DMS79 treated with DMSO at 0.1 percent for 48 hours (cell line): ENCODE results near the gene CAMK2N1.
"Not testable (repeated sequence)": the region's sequence is repeated elsewhere in the genome, so short reads cannot be mapped to it uniquely, and the experiment has no call there.

ENCODE experiments used
- DNase-seq: peaks from one replicate; lab custom pipeline; 2025; lab: John Stamatoyannopoulos, UW

The CAMK2N1 gene

DNA sequence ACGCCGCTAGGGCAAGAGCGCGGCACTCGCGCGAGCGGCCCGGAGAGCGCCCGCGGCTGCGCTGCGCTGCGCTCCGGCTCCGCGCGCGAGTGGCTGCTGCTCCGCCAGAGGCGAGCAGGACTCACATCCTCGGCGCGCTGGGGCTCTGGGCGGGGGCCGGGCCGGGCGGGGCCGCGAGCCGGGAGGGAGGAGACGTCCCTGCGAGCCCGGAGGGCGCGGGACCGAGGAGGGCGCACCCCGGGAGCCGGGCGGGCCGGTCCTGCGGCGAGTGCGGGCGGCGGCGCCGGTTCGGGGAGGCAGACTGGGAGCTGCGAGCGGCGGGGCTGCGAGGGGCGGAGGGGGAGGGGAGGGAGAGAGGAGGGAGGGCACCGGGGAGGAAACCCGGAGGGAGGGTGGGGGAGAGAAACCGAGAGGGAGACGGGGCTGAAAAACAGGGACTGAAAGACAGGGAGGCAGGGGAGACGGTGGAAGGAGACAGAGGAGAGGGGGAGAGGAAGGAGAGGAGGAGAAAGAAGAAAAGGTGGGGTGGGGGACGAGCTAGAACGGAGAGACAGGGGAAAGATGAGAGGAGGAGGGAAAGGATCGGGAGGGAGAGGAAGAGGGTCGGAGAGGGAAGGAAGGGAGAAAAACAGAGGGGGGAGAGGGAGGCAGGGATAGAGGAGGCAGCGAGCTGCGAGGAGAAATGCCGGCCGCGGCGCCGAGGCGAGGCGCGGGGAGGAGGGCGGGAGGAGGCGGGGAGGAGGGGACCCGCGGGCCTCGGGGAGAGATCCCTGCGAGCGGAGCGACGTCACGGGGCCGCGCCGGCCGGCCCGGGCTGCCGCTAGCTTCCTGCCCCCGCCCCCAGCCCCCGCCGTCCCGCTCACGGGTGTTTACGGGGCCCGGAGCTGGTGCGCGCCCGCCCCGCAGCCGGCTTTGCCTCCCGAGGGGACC, at the start of gene CAMK2N1:
CAMK2N1 (minus strand) TSS at position 684 of the 930 bp plus-strand sequence. CDS start 831 bp downstream, outside the sequence.
- peak; percentile 51 for DNase-seq

DNA sequence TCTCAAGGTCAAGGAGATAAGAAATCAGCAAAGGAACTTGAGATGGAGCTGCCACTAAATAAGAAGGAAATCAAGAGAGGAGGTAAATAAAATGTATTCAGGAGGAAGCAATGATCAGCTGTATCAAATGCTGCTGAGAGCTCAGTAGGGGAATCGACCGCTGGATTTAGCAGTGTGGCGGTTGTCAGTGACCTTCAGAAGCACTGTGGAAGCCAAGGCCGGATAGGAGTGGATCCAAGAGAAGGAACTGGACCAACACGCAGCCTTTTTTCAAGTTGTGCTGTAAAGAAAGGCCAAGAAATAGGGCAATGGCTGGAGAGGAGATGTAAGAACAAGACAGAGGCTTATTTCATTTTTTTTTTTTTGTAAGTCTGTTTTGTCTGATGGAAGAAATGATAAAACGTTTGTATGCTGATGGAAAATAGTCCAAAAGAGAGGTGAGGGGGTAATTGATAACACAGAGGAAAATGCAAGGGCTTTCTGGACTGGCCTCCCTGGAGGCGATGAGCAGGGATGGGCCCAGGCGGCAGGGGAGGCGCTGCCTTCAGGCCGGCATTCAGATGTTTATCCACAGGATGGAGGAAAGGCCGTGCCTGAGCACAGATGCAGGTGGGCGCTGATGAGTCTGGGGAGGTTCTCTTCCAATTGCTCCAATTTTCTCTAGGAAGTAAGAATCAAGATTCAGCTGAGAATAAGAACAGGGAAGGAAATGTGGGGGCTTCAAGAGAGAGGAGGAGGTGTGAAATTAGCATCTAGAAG, 48.8 kb upstream of the CAMK2N1 start:
- no peak for DNase-seq

DNA sequence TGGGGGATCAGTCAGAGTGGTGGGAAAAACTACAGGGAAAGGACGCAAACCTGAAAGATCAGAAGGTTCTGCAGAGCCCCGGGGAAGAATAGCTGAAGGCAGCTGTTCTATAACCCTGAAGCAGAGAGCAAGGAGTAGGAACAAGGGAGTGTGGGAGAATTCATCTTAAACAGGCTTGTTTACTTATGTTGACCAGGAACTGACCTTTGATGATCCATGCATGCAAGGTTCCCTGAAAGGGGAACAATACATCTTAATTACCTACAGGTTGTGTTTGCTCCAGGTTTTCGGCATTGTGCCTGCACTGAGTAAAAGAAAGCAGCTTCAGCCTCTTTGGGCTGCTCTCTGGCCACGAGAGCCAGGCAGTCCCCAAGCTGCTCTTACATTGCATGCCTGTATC, 47.6 kb upstream of the CAMK2N1 start:
- no peak for DNase-seq

DNA sequence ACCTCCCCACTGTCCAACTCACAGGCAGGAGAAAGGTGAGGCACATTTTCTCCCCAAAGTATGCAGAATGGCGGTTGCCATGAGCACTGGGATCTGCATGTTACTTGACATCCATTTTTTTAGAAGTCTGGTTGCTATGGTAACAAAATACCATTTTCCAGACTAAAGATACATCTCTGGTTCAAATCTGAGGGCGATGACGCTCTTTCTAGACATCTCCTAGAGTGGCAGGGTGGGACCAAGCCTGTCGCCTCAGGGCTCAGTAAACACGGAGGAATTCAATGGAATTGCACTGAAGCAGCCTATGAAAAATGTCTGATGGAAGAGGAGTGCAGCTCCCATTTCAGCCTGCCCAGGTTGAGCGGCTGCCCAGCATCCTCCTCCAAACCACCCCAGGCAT, 44.9 kb upstream of the CAMK2N1 start:
- DNase-seq: no peak

DNA sequence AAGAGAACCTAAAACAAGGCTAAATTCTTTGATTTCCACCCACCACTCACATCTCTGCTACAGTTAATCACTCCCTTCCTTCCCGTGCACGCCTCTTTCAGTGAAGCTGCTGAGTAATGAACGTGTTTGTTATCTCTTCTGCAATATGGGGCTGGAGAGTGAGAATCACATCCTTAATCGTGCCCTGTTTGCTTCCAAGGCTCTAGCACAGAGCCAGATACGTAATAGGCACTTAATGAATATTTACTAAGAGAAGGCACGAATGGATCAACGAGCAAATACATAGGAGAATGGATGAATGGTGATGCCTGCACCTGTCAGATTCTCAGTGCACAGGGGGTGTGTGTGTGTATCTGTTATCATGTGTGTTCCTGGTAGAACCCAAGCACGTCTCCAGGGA, 44.3 kb upstream of the CAMK2N1 start:
- no peak for DNase-seq

DNA sequence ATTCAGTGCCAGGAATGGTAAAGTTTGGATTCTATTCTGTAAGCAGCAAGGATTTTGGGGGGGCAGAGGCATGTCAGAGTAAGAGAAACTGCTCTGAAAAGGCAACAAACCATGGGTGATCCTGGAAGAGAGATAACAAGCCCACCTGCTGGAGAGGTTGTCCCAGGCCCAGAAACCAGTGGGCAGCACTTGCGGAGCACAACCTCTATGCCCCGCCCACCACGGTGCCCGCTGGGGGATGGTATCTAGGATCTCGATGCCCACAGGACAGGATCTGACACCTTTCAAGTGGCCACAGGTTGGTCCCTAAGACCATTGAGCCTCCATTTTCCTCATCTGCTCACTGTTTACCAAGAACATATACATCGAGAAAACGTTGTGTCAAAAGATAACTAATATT, 42.2 kb upstream of the CAMK2N1 start:
- DNase-seq: no peak

DNA sequence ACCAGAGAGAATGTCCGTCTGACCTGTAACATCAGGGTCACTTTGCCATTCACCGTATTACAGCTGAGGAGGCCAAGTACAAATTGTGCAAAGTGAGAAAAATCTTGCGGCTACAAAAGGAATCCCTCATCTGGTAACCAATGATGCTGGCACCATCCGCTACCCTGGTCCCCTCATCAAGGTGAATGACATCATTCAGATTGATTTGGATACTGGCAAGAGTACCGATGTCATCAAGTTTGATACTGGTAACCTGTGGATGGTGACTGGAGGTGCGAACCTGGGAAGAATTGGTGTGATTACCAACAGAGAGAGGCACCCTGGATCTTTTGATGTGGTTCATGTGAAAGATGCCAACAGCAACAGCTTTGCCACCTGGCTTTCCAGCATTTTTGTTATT, 40.3 kb upstream of the CAMK2N1 start:
- DNase-seq: no peak

DNA sequence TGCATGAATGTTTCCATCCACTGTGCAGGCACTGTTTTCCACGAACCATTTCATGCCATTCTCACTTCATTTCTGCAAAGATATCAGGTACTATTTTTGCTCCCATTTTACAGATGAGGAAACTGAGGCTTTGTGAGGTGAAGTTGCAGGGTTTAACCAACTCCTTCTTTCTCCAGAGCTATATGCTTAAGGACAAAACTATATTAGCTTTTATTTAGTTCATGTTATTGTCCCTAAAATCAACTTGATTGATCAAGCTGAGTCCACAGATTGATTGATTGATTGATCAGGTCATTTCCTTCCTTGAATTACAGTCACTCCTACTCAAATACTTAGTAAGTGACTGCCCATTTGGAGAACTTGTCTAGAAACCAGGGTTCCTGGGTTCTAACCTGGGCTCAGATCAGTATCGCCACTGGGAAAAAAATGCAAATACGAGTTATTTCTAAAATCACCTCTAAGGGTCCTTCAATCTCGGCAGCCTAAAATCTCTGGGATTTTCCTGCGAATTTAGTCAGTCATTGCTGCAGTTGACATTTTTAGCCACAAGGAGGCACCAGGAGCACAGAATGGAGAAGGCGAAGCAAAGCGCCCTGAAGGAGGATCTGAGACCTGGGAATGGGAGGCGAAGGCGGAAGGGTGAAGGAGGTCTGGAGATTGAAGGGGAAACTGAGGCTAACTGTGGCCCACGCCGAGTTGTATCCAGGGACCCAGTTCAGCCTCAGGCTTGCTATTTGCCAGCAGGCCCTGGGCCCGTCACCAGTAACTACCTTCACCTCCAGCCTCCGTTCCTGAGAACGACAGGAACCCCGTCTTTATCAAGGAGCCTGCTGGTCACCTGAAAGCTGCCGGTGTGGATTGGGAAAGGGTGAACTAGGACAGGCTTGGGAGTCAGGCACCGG, 36.2 kb upstream of the CAMK2N1 start:
- peak; percentile 79 for DNase-seq

DNA sequence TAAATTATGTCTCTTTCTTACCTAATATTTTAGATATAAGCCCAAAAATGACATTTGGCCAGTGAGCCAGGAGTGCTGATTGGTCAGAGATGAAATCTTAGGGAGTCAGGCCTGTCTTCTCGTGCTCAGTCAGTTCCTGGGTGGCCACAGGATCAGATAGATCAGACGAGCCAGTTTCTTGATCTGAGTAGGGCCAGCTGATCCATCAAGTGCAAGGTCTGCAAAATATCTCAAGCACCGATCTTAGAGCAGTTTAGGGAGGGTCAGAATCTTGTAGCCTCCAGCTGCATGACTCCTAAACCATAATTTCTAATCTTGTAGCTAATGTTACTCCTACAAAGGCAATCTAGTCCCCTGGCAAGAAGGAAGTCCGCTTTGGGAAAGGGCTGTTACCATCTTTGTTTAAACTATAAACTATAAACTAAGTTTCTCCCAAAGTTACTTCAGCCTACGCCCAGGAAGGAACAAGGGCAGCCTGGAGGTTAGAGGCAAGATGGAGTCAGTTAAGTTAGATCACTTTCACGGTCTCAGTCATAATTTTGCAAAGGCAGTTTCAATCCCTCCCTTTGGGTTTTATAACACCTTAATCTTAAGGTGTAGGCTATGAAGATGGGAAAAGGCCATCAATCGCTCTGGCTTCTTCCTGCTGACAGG, 33.7 kb upstream of the CAMK2N1 start:
- not testable (repeated sequence) for DNase-seq

DNA sequence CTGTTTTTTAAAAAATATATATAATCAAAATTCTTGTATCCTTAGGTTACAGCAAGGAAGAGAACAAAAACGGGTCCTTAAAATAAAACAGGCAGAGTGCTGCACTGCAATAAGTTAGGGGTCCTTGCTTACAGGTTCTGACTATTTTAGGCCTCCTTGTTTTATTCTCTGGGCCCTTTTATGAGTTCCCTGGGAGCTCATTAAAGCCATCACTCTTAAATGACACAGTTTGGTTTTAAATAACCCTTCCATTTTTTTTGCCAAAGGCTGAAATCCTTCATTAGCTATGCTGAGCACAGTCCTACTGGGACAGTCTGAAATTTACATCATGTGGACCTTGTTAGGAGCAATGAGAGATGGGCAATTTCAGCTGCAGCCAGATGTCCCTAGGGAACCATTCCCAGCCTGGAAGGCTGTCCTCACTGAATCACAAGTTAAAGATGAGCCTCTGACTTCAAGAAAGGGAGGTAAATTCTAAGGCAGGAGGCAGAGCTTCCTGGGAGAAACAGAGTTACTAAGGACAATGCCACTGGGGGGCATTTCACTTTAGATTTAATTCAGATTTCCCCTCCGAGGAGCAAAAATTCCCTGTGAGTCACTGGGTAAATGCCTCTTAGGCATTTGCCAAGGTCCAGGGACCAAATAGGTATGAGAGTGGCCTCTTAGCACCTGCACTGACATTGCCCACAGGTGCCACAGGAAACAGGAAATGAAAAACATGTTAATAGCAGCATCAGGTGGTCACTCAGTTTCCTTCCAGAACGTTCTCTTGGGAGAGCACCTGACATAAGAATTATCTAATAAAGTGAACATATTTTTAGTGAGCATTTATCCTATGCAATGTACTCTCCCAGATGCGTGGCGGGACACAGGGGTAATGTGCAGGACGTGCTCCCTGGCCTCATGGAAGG, 25.8 kb upstream of the CAMK2N1 start:
- no peak for DNase-seq

DNA sequence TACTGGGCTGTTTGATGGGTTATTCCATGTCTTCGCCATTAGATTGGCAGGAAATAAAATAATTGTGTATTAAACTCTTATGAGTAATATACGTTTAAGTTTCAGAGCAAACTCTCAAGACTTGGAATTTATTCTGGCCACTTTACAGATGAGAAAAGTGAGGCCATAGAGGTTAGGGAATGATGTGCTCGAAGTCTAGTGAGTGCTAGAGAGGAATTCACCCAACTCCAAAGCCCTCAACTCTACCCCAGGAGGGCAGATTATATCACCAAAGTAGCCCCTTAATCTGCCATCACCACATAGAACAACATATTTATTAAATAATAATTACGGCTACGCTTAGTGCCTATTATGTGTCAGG, 22.4 kb upstream of the CAMK2N1 start:
- DNase-seq: no peak

DNA sequence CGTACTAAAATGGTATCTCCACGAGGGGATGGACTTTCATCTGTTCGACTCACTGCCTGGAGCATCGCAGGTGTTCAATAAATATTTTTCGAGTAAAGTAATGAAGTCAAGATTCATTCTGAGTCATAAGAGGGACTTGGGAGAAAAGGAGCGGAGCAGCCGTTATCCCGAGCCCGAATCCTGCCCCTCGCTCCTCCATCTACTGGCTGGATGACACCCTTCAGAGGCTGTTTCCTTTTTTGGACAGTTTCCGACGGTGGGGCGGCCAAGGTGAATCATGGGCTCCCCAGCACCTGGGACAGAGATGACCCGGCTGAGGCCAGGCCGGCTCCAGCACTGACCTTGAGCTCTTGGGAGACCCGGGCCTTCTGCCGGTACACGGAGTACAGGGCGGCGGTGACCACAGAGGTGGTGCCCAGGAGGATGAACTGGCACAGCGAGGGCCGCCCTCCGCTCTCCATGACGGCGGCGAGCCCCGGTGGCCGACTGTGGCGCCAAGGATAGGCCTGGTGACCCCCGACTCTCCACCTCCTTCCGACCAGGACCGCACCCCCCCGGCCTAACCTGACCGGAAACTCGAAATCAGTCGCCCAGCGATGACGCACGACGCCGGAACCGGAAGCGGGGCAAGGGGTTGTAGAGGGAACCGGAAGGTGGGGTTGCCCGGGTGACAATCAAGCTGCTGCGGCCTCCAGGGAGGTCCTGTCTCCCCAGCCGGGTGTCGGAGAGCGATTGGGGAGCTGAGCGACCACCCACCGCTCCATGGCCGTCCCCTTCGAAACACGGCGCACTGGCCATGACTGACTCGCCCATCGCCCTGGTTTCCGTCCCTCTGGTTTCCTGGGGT, 21.8 kb upstream of the CAMK2N1 start, which contains the start of gene MUL1:
MUL1 (minus strand) TSS at position 588 of the 847 bp plus-strand sequence; CDS start at position 461, 127 bp downstream.
- DNase-seq: peak; percentile 91

DNA sequence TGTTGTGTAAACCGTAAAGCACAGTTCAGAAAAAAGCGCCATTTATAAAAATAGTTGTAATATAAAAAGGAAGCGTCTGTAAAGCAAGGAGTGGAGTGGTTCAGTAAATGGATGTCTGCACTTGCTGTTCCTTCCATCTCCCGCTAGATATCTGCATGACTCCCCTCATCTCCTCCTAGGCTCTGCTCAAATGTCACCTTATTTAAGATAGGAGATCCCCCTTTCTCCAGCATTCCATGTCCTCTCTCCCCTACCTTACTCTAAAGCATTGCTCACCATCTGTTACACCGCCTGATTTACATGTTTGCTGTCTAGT, 21.2 kb upstream of the CAMK2N1 start:
- DNase-seq: no peak

DNA sequence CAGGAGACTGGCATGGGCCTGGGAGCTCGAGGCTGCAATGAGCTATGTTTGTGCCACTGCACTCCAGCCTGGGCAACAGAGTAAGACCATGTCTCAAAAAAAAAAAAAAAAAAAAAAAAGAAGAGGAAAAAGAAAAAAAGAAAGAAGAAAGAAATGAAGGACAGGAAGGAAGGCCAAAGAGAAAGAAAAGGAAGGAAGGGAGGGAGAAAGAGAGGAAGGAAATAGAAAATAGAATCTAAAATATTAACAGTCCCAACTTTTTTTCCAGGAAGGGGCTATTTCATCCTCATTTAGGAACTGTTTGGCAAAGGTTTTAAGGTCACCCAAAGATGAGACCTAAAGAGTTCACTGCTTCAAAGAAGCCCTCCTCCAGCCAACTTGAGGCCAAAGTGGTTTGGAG, 19.5 kb upstream of the CAMK2N1 start:
- DNase-seq: no peak

DNA sequence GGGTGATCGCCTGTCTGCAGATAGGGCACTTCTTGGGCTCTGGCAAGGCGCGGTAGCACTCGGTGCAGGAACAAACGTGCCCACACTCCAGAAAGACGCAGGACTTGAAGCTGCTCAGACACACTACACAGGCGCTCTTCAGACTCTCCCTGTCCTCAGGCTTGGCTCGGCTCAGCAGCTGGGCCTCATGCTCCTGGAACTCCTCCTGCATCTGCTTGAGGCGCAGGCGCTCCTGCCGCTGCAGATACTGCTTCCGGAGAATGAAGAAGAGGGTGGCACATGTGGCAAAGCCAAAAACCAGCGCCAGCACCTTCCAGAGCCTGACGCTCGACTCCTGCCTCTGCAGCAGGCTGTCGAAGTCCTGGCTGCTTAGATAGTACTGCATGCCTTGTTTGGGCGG, 14.7 kb upstream of the CAMK2N1 start:
- no peak for DNase-seq

DNA sequence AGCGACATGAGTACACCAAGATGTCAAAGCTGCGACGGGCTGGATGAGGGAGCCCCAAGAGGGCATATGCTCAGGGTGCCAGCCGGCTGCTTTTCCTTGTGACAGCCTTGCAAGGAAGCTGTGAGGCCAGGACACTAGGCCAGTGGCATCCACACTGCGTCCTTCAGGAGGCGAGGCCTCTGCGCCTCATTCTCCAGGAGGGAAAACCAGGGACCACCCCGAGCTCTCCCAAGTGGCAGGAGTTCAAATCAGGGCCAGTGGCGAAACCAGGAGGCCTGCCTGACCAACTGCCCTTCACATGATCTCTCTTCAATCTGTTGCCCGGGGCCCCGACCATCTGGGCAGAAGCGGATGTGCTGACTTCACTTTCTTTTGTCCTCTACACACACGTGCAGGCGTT, 13.7 kb upstream of the CAMK2N1 start:
- no peak for DNase-seq

DNA sequence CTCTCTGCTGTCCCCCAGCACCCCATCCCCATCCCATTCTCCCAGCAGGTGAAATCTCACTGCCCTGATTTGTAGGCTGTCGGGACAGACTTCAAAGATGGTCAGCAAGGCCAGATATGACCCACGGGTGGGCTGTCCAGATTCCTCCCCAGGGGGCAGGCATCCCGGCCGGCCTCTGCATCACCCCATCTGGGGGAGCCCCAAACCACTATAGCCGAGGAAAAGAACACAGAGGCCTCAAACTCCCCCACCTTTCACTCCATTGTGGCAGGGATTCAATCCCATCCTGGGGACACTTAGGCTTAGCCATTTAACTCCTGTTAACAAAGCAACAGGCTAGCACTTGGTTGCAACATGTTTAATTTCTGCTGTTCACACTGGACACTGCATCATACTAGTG, 13.1 kb upstream of the CAMK2N1 start:
- no peak for DNase-seq

DNA sequence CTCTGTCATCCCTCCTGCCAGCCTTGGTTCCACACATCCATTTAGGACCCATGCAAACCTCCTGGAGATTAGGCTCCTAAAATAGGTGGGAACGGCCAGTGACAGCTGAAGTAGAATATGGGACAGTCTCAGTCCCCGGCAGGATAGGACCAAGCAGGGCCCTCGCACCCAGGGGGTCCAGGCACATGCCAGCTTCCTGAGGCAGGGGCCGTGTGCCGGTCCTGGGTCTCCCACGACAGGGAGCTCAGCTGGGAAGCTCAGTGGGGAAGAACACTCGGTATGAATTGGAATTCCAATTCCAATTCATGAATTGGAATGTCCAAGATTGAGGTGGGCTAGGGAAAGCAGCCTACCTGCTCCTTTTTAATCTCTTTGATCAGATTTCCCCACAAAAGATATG, 12.1 kb upstream of the CAMK2N1 start:
- DNase-seq: no peak

DNA sequence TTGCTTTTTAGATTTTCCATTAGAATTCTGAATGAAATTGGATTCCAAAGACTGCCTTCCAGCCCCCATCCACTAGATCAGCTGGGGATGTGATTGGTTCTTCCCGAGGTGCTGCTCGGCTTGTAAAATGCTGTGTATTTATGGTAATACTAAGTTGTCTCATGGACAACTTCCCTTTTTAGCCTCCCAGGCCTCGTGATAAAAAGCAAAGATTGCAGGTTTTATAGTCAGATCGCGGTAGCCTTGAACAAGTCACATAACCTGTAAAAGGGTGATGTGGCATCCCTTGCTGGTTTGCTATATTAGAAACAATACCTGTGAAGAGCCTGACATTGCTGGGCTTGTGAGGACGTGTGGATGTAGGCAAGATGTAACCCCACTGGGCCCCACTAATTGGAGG, 11.5 kb upstream of the CAMK2N1 start:
- DNase-seq: no peak
